GM12872 (cell line): ENCODE results near the gene FGB.

Experiments
- CTCF ChIP-seq: IDR thresholded peaks from 3 replicates; pipeline ENCODE4 v1.5.1; 2011; ENCODE audit warnings: low read depth, mild to moderate bottlenecking, low read length, moderate library complexity; ENCODE audit not compliant: insufficient read depth

The FGB gene

GRCh38 chr4:154590329-154591006 lies 27.7 kb downstream of the FGB start, which contains the start of gene FGA:
FGA (minus strand) TSS chr4:154590742; CDS start chr4:154590687, 55 bp downstream.
- TF ChIP-seq CTCF, result no peak

GRCh38 chr4:154591890-154592289 lies 29.1 kb downstream of the FGB start:
- TF ChIP-seq CTCF, result no peak

- TF ChIP-seq CTCF, result no peak
These were observed 31.1 kb downstream of the FGB start for GRCh38 chr4:154593868-154594267.

- no peak for TF ChIP-seq CTCF
These were observed 33.0 kb downstream of the FGB start for GRCh38 chr4:154595807-154596206.

- no peak for TF ChIP-seq CTCF
These were observed 35.3 kb downstream of the FGB start for GRCh38 chr4:154597798-154598774.

- TF ChIP-seq CTCF, result no peak
These were observed 39.7 kb downstream of the FGB start for GRCh38 chr4:154602404-154603020.
